Peyer's patch (tissue), 4 donors: ENCODE data around the gene MBIP. TPM values are rescaled to one million over a fixed set of nuclear protein-coding genes. Genes with fewer than 3 reads are reported as not detected.

ENCODE experiments used
- DNase-seq, 3 donors: peaks; one replicate each; pipeline ENCODE4 v3.0.0-alpha.2; 2017 to 2019
- H3K27ac ChIP-seq, 4 donors: fragments of 200-600 bp; sonication (generic); one replicate each; pipeline ENCODE4 v1.5.1; 2016 to 2019
- H3K27me3 ChIP-seq, 2 donors: fragments of 200-600 bp; sonication (generic); one replicate each; pipeline ENCODE4 v1.5.1; 2019
- H3K36me3 ChIP-seq, 3 donors: fragments of 200-600 bp; sonication (generic); one replicate each; pipeline ENCODE4 v1.5.1; 2016 to 2019
- H3K4me1 ChIP-seq, 4 donors: fragments of 200-600 bp; sonication (generic); one replicate each; pipeline ENCODE4 v1.5.1; 2016 to 2019
- H3K4me3 ChIP-seq, 4 donors: fragments of 200-600 bp; sonication (generic); 1 replicate in 3 of 4; 2 replicates in 1 of 4; pipeline ENCODE4 v1.5.1; 2016 to 2019; ENCODE audit warnings: mild to moderate bottlenecking in 1 of 4
- H3K9me3 ChIP-seq, 4 donors: fragments of 200-600 bp; sonication (generic); one replicate each; pipeline ENCODE4 v1.5.1; 2016 to 2019; ENCODE audit warnings: mild to moderate bottlenecking in 1 of 4
- CTCF ChIP-seq, 6 experiments: fragments of 450-650 bp in 4 of 6; fragments of 200-600 bp in 2 of 6; sonication (generic) in 1 of 6; IDR thresholded peaks; one replicate each; pipeline ENCODE4 v1.5.1; 2017 to 2019; ENCODE audit warnings: antibody characterized with exemption in 6 of 6, mild to moderate bottlenecking in 3 of 6, moderate library complexity in 1 of 6
- POLR2A ChIP-seq, 2 donors: fragments of 450-650 bp; IDR thresholded peaks; one replicate each; pipeline ENCODE4 v1.5.1; 2017; ENCODE audit warnings: antibody characterized with exemption in 2 of 2, mild to moderate bottlenecking in 2 of 2, moderate library complexity in 2 of 2
- total RNA-seq, 4 donors: library from RNA; depleted of rRNA; stranded (reverse); fragments of >200 nt; gene quantifications; one replicate each; pipeline ENCODE4 v1.1.0, GENCODE V29; 2016

Gene MBIP
- total RNA-seq, 4 donors from 2014 or later: 11.9 to 34.7 (median 17.7) TPM

- Histone ChIP-seq H3K27ac (no peak overlapping the region), H3K9me3 (no peaks in the 10 kb centered on the region), H3K36me3 (peaks cover 0 to 67% (median 0%) of the 10 kb centered on the region in 3 donors), H3K4me1 (no peaks in the 10 kb centered on the region), H3K27me3 (no peaks in the 10 kb centered on the region), H3K4me3 (no peak overlapping the region)
- DNase-seq: no peak
- TF ChIP-seq POLR2A (IDR thresholded peaks at IDR 0.05): no peak
- TF ChIP-seq CTCF (IDR thresholded peaks at IDR 0.05): no peak
These were observed 19.3 kb downstream of the MBIP start for GRCh38 chr14:36301159-36301558.

GRCh38 chr14:36300337-36300736 lies 20.1 kb downstream of the MBIP start:
- DNase-seq: no peak
- H3K4me1 ChIP-seq: no peaks in the 10 kb centered on the region
- TF ChIP-seq POLR2A (IDR thresholded peaks at IDR 0.05) (no peak), CTCF (IDR thresholded peaks at IDR 0.05) (no peak)
- peaks cover 0 to 63% (median 0%) of the 10 kb centered on the region in 3 donors for H3K36me3 ChIP-seq
- H3K4me3 ChIP-seq: no peak overlapping the region
- H3K9me3 ChIP-seq: no peaks in the 10 kb centered on the region
- H3K27ac ChIP-seq: no peak overlapping the region
- H3K27me3 ChIP-seq: no peaks in the 10 kb centered on the region

GRCh38 chr14:36295642-36296627 lies 24.5 kb downstream of the MBIP start:
- Histone ChIP-seq H3K27me3 (no peaks in the 10 kb centered on the region), H3K36me3 (peaks cover 0 to 35% (median 0%) of the 10 kb centered on the region in 3 donors), H3K4me3 (no peak overlapping the region), H3K27ac (no peak overlapping the region), H3K9me3 (no peaks in the 10 kb centered on the region), H3K4me1 (no peaks in the 10 kb centered on the region)
- no peak for TF ChIP-seq POLR2A (IDR thresholded peaks at IDR 0.05)
- TF ChIP-seq CTCF (IDR thresholded peaks at IDR 0.05): no peak
- no peak for DNase-seq

GRCh38 chr14:36294543-36294942 lies 25.9 kb downstream of the MBIP start:
- Histone ChIP-seq H3K27me3 (no peaks in the 10 kb centered on the region), H3K27ac (no peak overlapping the region), H3K36me3 (peaks cover 0 to 31% (median 0%) of the 10 kb centered on the region in 3 donors), H3K4me3 (no peak overlapping the region), H3K4me1 (no peaks in the 10 kb centered on the region), H3K9me3 (no peaks in the 10 kb centered on the region)
- TF ChIP-seq CTCF (IDR thresholded peaks at IDR 0.05): no peak
- no peak for TF ChIP-seq POLR2A (IDR thresholded peaks at IDR 0.05)
- no peak for DNase-seq

GRCh38 chr14:36293824-36294223 lies 26.6 kb downstream of the MBIP start:
- Histone ChIP-seq H3K36me3 (peaks cover 0 to 23% (median 0%) of the 10 kb centered on the region in 3 donors), H3K9me3 (no peaks in the 10 kb centered on the region), H3K4me3 (no peak overlapping the region), H3K27me3 (no peaks in the 10 kb centered on the region), H3K27ac (no peak overlapping the region), H3K4me1 (no peaks in the 10 kb centered on the region)
- TF ChIP-seq CTCF (IDR thresholded peaks at IDR 0.05): no peak
- no peak for TF ChIP-seq POLR2A (IDR thresholded peaks at IDR 0.05)
- no peak for DNase-seq
